ENCODE data around the gene FAM89B. TPM values are rescaled to one million over a fixed set of nuclear protein-coding genes. Genes with fewer than 3 reads are reported as not detected.

FAM89B gene
- total RNA-seq, 1 experiment from 2014 or later: 102 TPM

- CTCF ChIA-PET: interaction anchor here (1.1 kb wide), 1 partner anchor 17 kb away, joined by 3 read pairs; no protein-coding TSS in a partner anchor
- peak overlapping the region; percentile 83 for H3K27ac ChIP-seq (ENCODE audit: low read length)
- TF ChIP-seq POLR2AphosphoS5 (IDR thresholded peaks at IDR 0.05; ENCODE audit: low read depth, low read length): no peak
- TF ChIP-seq REST (IDR thresholded peaks at IDR 0.05; ENCODE audit: insufficient read depth in 1 of 2, low read depth in 2 of 2, low read length in 1 of 2): no peak
- TF ChIP-seq SIN3A (IDR thresholded peaks at IDR 0.05; ENCODE audit: borderline replicate concordance, insufficient read depth, low read depth, low read length): no peak
- no peak for TF ChIP-seq TCF7L2 (IDR thresholded peaks at IDR 0.05; ENCODE audit: low read depth, low read length)
- no peak for TF ChIP-seq CTCF (IDR thresholded peaks at IDR 0.05)
- POLR2A ChIA-PET: no interaction called here
- no peaks in the 10 kb centered on the region for H3K27me3 ChIP-seq (ENCODE audit: control insufficient read depth, insufficient read depth, low read length)
- no peaks in the 10 kb centered on the region for H3K36me3 ChIP-seq (ENCODE audit: control insufficient read depth, insufficient read depth, low read length)
- ATAC-seq (no peak), DNase-seq (ENCODE audit: low read depth, low spot score) (no peak)
- peak overlapping the region; percentile 50 to 57 for H3K4me3 ChIP-seq (ENCODE audit: low read depth in 2 of 2, low read length in 2 of 2)
- no TSS peak for BruUV-seq (replicated peaks)
- intact Hi-C loops (cut with micrococcal nuclease; ENCODE audit: unreplicated experiment): loop anchor here (10.0 kb wide), 1 partner anchor 297 kb away; the partner anchor contains the start of gene CFL1
- H3K4me1 ChIP-seq (ENCODE audit: control insufficient read depth, insufficient read depth, low read length): peaks cover 71% of the 10 kb centered on the region
- in situ Hi-C loops (cut with HindIII; ENCODE audit: low pct_unique_long_range_greater_than_20kb, low sequenced_read_pairs): no loop called here
- H3K9me3 ChIP-seq (ENCODE audit: control insufficient read depth, insufficient read depth, low read depth, low read length): no peaks in the 10 kb centered on the region
These were observed 14.9 kb upstream of the FAM89B start for GRCh38 chr11:65557280-65558001.

- H3K4me3 ChIP-seq (ENCODE audit: low read depth in 2 of 2, low read length in 2 of 2): peak within 1 kb of the TSS; percentile 50 to 60
- no peak for DNase-seq (ENCODE audit: low read depth, low spot score)
- peak; percentile 25; the same call in 1 of the 2 replicates for TF ChIP-seq POLR2AphosphoS5 (IDR thresholded peaks at IDR 0.05; ENCODE audit: low read depth, low read length)
- no peak for TF ChIP-seq REST (IDR thresholded peaks at IDR 0.05; ENCODE audit: insufficient read depth in 1 of 2, low read depth in 2 of 2, low read length in 1 of 2)
- no peak for TF ChIP-seq CTCF (IDR thresholded peaks at IDR 0.05)
- TF ChIP-seq SIN3A (IDR thresholded peaks at IDR 0.05; ENCODE audit: borderline replicate concordance, insufficient read depth, low read depth, low read length): 0 out of 2 replicates have a peak, but pooled peaks have one; percentile 64
- no peak for TF ChIP-seq TCF7L2 (IDR thresholded peaks at IDR 0.05; ENCODE audit: low read depth, low read length)
- H3K27me3 ChIP-seq (ENCODE audit: control insufficient read depth, insufficient read depth, low read length): no peaks in the 10 kb centered on the region
- H3K27ac ChIP-seq (ENCODE audit: low read length): peak within 1 kb of the TSS; percentile 90
- ATAC-seq: peak; percentile 47
- H3K36me3 ChIP-seq (ENCODE audit: control insufficient read depth, insufficient read depth, low read length): no peaks in the 10 kb centered on the region
- H3K4me1 ChIP-seq (ENCODE audit: control insufficient read depth, insufficient read depth, low read length): peaks cover 69% of the 10 kb centered on the region
- H3K9me3 ChIP-seq (ENCODE audit: control insufficient read depth, insufficient read depth, low read depth, low read length): no peaks in the 10 kb centered on the region
- BruUV-seq (replicated peaks): no TSS peak
- intact Hi-C loops (cut with micrococcal nuclease; ENCODE audit: unreplicated experiment) (loop anchor here (10.0 kb wide), 1 partner anchor 297 kb away; the partner anchor contains the start of gene CFL1), in situ Hi-C loops (cut with HindIII; ENCODE audit: low pct_unique_long_range_greater_than_20kb, low sequenced_read_pairs) (no loop called here)
- CTCF ChIA-PET: interaction anchor here (0.8 to 3.1 kb wide), 3 partner anchors 12 to 18 kb away, joined by 3 to 15 read pairs (median 3); partner anchors contain the start of gene ZNRD2
- POLR2A ChIA-PET: no interaction called here
These were observed 14.1 kb upstream of the FAM89B start, which contains the start of gene LTBP3 for GRCh38 chr11:65558002-65558929. LTBP3 (minus strand) TSS chr11:65558359; CDS start chr11:65557959, 400 bp downstream.
